GM23338 (cell line): ENCODE measurements around the gene GH1.
"Not testable (repeated sequence)": the region's sequence is repeated elsewhere in the genome, so short reads cannot be mapped to it uniquely, and the experiment has no call there.

ENCODE experiments used
- CREB1 ChIP-seq: fragments of 250-450 bp; sonication (Bioruptor Pico); IDR thresholded peaks from 2 replicates; pipeline ENCODE4 v1.5.0; 2020; ENCODE audit warnings: low read depth, mild to moderate bottlenecking, moderate library complexity
- EZH2 ChIP-seq: fragments of 200-600 bp; sonication (generic); IDR thresholded peaks from one replicate; pipeline ENCODE4 v1.8.0; 2017; ENCODE audit warnings: antibody characterized with exemption, mild to moderate bottlenecking, low read depth; ENCODE audit not compliant: unreplicated experiment
- EZH2phosphoT487 ChIP-seq: fragments of 200-600 bp; sonication (generic); IDR thresholded peaks from one replicate; pipeline ENCODE4 v1.8.1; 2018; ENCODE audit warnings: antibody characterized with exemption; ENCODE audit not compliant: unreplicated experiment
- JUNB ChIP-seq: IDR thresholded peaks from one replicate; pipeline ENCODE4 v1.6.1; 2016; ENCODE audit warnings: antibody characterized with exemption; ENCODE audit not compliant: unreplicated experiment
- NANOG ChIP-seq: IDR thresholded peaks from 2 replicates; pipeline ENCODE4 v1.6.1; 2016; ENCODE audit warnings: antibody characterized with exemption, borderline replicate concordance
- POLR2AphosphoS5 ChIP-seq: IDR thresholded peaks from 2 replicates; pipeline ENCODE4 v1.6.1; 2016; ENCODE audit warnings: antibody characterized with exemption, low read depth
- STAT1 ChIP-seq: IDR thresholded peaks from one replicate; pipeline ENCODE4 v1.6.1; 2016; ENCODE audit warnings: antibody characterized with exemption; ENCODE audit not compliant: unreplicated experiment
- ZNF114 ChIP-seq: fragments of 250-450 bp; sonication (Bioruptor Pico); IDR thresholded peaks from 2 replicates; pipeline ENCODE4 v1.5.0; 2020; ENCODE audit warnings: mild to moderate bottlenecking, moderate library complexity
- TF ChIP-seq, protein P1 (sequence below), 2 experiments: fragments of 200-600 bp in 1 of 2; sonication (generic) in 1 of 2; conservative IDR thresholded peaks; 2 replicates each; pipeline versions ENCODE4 v1.5.1 to v1.6.1; 2016 to 2017; ENCODE audit warnings: antibody characterized with exemption in 2 of 2, low read depth in 2 of 2, mild to moderate bottlenecking in 2 of 2, moderate library complexity in 1 of 2
- TF ChIP-seq, protein P2 (sequence below): IDR thresholded peaks from one replicate; pipeline ENCODE4 v1.6.1; 2018; ENCODE audit warnings: antibody characterized with exemption; ENCODE audit not compliant: unreplicated experiment
- TF ChIP-seq, protein P3 (sequence below): IDR thresholded peaks from 2 replicates; pipeline ENCODE4 v1.6.1; 2016; ENCODE audit warnings: antibody characterized with exemption

DNA sequence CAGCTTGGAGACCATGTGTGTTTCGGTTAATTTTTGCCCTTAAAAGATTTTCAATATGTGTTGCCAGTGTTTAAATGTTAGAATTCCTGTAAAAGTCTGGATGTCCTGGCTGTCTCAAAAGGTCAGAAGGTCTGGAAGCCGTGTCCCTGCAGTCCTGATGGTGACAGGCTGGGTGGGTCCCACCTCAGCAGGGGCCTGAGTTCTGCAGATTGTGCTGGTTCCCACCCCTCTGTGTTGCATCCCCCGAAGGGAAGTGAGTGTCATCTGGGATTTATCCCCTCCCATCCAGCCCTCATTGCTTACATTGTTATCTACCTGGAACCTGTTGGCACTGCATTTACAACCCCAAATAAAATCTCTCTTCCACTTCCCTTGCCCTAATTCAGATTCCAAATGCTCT lies 24.6 kb downstream of the GH1 start:
- TF ChIP-seq, protein P1, sequence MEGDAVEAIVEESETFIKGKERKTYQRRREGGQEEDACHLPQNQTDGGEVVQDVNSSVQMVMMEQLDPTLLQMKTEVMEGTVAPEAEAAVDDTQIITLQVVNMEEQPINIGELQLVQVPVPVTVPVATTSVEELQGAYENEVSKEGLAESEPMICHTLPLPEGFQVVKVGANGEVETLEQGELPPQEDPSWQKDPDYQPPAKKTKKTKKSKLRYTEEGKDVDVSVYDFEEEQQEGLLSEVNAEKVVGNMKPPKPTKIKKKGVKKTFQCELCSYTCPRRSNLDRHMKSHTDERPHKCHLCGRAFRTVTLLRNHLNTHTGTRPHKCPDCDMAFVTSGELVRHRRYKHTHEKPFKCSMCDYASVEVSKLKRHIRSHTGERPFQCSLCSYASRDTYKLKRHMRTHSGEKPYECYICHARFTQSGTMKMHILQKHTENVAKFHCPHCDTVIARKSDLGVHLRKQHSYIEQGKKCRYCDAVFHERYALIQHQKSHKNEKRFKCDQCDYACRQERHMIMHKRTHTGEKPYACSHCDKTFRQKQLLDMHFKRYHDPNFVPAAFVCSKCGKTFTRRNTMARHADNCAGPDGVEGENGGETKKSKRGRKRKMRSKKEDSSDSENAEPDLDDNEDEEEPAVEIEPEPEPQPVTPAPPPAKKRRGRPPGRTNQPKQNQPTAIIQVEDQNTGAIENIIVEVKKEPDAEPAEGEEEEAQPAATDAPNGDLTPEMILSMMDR (conservative IDR thresholded peaks at IDR 0.05; ENCODE audit: low read depth in 2 of 2): not testable (repeated sequence)
- not testable (repeated sequence) for TF ChIP-seq EZH2phosphoT487; EZH2; CREB1 (CRISPR knock-in tag); POLR2AphosphoS5; STAT1; JUNB; ZNF114 (CRISPR knock-in tag); NANOG
- TF ChIP-seq, protein P2, sequence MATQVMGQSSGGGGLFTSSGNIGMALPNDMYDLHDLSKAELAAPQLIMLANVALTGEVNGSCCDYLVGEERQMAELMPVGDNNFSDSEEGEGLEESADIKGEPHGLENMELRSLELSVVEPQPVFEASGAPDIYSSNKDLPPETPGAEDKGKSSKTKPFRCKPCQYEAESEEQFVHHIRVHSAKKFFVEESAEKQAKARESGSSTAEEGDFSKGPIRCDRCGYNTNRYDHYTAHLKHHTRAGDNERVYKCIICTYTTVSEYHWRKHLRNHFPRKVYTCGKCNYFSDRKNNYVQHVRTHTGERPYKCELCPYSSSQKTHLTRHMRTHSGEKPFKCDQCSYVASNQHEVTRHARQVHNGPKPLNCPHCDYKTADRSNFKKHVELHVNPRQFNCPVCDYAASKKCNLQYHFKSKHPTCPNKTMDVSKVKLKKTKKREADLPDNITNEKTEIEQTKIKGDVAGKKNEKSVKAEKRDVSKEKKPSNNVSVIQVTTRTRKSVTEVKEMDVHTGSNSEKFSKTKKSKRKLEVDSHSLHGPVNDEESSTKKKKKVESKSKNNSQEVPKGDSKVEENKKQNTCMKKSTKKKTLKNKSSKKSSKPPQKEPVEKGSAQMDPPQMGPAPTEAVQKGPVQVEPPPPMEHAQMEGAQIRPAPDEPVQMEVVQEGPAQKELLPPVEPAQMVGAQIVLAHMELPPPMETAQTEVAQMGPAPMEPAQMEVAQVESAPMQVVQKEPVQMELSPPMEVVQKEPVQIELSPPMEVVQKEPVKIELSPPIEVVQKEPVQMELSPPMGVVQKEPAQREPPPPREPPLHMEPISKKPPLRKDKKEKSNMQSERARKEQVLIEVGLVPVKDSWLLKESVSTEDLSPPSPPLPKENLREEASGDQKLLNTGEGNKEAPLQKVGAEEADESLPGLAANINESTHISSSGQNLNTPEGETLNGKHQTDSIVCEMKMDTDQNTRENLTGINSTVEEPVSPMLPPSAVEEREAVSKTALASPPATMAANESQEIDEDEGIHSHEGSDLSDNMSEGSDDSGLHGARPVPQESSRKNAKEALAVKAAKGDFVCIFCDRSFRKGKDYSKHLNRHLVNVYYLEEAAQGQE: not testable (repeated sequence)
- TF ChIP-seq, protein P3, sequence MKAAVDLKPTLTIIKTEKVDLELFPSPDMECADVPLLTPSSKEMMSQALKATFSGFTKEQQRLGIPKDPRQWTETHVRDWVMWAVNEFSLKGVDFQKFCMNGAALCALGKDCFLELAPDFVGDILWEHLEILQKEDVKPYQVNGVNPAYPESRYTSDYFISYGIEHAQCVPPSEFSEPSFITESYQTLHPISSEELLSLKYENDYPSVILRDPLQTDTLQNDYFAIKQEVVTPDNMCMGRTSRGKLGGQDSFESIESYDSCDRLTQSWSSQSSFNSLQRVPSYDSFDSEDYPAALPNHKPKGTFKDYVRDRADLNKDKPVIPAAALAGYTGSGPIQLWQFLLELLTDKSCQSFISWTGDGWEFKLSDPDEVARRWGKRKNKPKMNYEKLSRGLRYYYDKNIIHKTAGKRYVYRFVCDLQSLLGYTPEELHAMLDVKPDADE: not testable (repeated sequence)
